DND-41 (cell line): ENCODE results near the gene AKAP1.

Source experiments
- ATAC-seq: fragments of 200-7000 bp; cut with Tn5 transposase; 3 replicates; pipeline ENCODE4 v1.9.1; 2021; ENCODE audit warnings: low read depth; ENCODE audit not compliant: insufficient read depth
- DNase-seq: peaks from one replicate; pipeline ENCODE4 v3.0.0-alpha.2; 2020
- H2AFZ ChIP-seq: 2 replicates; pipeline ENCODE4 v1.6.0; 2012; ENCODE audit warnings: low read depth, low read length
- H3K27ac ChIP-seq: 2 replicates; pipeline ENCODE4 v1.5.1; 2012; ENCODE audit warnings: low read length, inconsistent platforms
- H3K27me3 ChIP-seq: fragments of 200-600 bp; sonication (generic); 2 replicates; pipeline ENCODE4 v1.6.0; 2012; ENCODE audit warnings: low read length, mild to moderate bottlenecking, inconsistent platforms; ENCODE audit not compliant: insufficient read depth, poor library complexity
- H3K36me3 ChIP-seq: 2 replicates; pipeline ENCODE4 v1.5.1; 2012; ENCODE audit warnings: low read length, inconsistent platforms; ENCODE audit not compliant: insufficient read depth
- H3K4me1 ChIP-seq: 2 replicates; pipeline ENCODE4 v1.5.1; 2012; ENCODE audit warnings: mild to moderate bottlenecking, low read length; ENCODE audit not compliant: insufficient read depth
- H3K4me2 ChIP-seq: 2 replicates; pipeline ENCODE4 v1.6.0; 2012; ENCODE audit warnings: mild to moderate bottlenecking, moderate library complexity, low read length, inconsistent platforms; ENCODE audit not compliant: insufficient read depth
- H3K4me3 ChIP-seq, 2 experiments: fragments of 200-600 bp in 1 of 2; shearing (Covaris generic) in 1 of 2; 2 replicates each; pipeline ENCODE4 v1.5.1; 2012 to 2016; ENCODE audit warnings: inconsistent platforms in 2 of 2, low read length in 2 of 2, mild to moderate bottlenecking in 2 of 2, low read depth in 1 of 2, moderate library complexity in 1 of 2
- H3K79me2 ChIP-seq: 2 replicates; pipeline ENCODE4 v1.6.0; 2012; ENCODE audit warnings: low read length, inconsistent platforms; ENCODE audit not compliant: insufficient read depth
- H3K9ac ChIP-seq: 2 replicates; pipeline ENCODE4 v1.6.0; 2012; ENCODE audit warnings: low read depth, mild to moderate bottlenecking, inconsistent platforms, low read length, moderate library complexity
- H3K9me3 ChIP-seq: 2 replicates; pipeline ENCODE4 v1.5.1; 2012; ENCODE audit warnings: low read length, moderate library complexity, mild to moderate bottlenecking, inconsistent platforms; ENCODE audit not compliant: insufficient read depth, severe bottlenecking
- H4K20me1 ChIP-seq: 2 replicates; pipeline ENCODE4 v1.6.0; 2012; ENCODE audit warnings: low read length; ENCODE audit not compliant: insufficient read depth
- CTCF ChIP-seq: IDR thresholded peaks from 2 replicates; pipeline ENCODE4 v1.5.1; 2012; ENCODE audit warnings: borderline replicate concordance, low read length, moderate library complexity, mild to moderate bottlenecking; ENCODE audit not compliant: poor library complexity, severe bottlenecking; ENCODE audit errors: extremely low read depth
- EZH2 ChIP-seq: IDR thresholded peaks from 3 replicates; pipeline ENCODE4 v1.6.1; 2012; ENCODE audit warnings: borderline replicate concordance, low read depth, mild to moderate bottlenecking, moderate library complexity, low read length, inconsistent platforms; ENCODE audit not compliant: severe bottlenecking

AKAP1 gene

GRCh38 chr17:57044976-57045867, 39.8 kb upstream of the AKAP1 start:
- H3K9ac ChIP-seq = no peak overlapping the region
- H3K4me1 ChIP-seq = no peaks in the 10 kb centered on the region
- H3K4me3 ChIP-seq = no peak overlapping the region
- H2AFZ ChIP-seq = no peak overlapping the region
- no peak for TF ChIP-seq EZH2
- H3K4me2 ChIP-seq = no peak overlapping the region
- H3K27me3 ChIP-seq = peaks cover 5% of the 10 kb centered on the region
- no peaks in the 10 kb centered on the region for H3K9me3 ChIP-seq
- H3K27ac ChIP-seq = no peak overlapping the region
- H3K36me3 ChIP-seq = no peaks in the 10 kb centered on the region
- no peaks in the 10 kb centered on the region for H3K79me2 ChIP-seq
- no peaks in the 10 kb centered on the region for H4K20me1 ChIP-seq
- no peak for ATAC-seq
- DNase-seq = no peak

GRCh38 chr17:57045868-57046704, 39.0 kb upstream of the AKAP1 start:
- H3K9ac ChIP-seq = no peak overlapping the region
- H4K20me1 ChIP-seq = no peaks in the 10 kb centered on the region
- DNase-seq (no peak), ATAC-seq (no peak)
- TF ChIP-seq CTCF (no peak), EZH2 (no peak)
- H3K27me3 ChIP-seq = peaks cover 3% of the 10 kb centered on the region
- no peak overlapping the region for H2AFZ ChIP-seq
- H3K27ac ChIP-seq = no peak overlapping the region
- H3K79me2 ChIP-seq = no peaks in the 10 kb centered on the region
- H3K4me3 ChIP-seq = no peak overlapping the region
- no peak overlapping the region for H3K4me2 ChIP-seq
- H3K36me3 ChIP-seq = no peaks in the 10 kb centered on the region
- no peaks in the 10 kb centered on the region for H3K9me3 ChIP-seq
- H3K4me1 ChIP-seq = no peaks in the 10 kb centered on the region

- Histone ChIP-seq H3K4me1 (no peaks in the 10 kb centered on the region), H2AFZ (no peak overlapping the region), H3K9me3 (no peaks in the 10 kb centered on the region), H3K4me3 (no peak overlapping the region), H3K27ac (no peak overlapping the region), H3K9ac (no peak overlapping the region), H3K79me2 (no peaks in the 10 kb centered on the region), H3K27me3 (peaks cover 3% of the 10 kb centered on the region), H3K4me2 (no peak overlapping the region), H4K20me1 (no peaks in the 10 kb centered on the region), H3K36me3 (no peaks in the 10 kb centered on the region)
- no peak for DNase-seq
- no peak for ATAC-seq
- TF ChIP-seq EZH2 (no peak), CTCF (no peak)
These were observed 38.3 kb upstream of the AKAP1 start for GRCh38 chr17:57046749-57047148.

- H3K36me3 ChIP-seq = no peaks in the 10 kb centered on the region
- no peak overlapping the region for H3K27ac ChIP-seq
- H3K4me1 ChIP-seq = no peaks in the 10 kb centered on the region
- H3K79me2 ChIP-seq = no peaks in the 10 kb centered on the region
- no peak for TF ChIP-seq EZH2
- no peak for TF ChIP-seq CTCF
- no peak overlapping the region for H2AFZ ChIP-seq
- H3K4me2 ChIP-seq = no peak overlapping the region
- H4K20me1 ChIP-seq = no peaks in the 10 kb centered on the region
- H3K4me3 ChIP-seq = no peak overlapping the region
- H3K27me3 ChIP-seq = peaks cover 3% of the 10 kb centered on the region
- DNase-seq (no peak), ATAC-seq (no peak)
- no peaks in the 10 kb centered on the region for H3K9me3 ChIP-seq
- H3K9ac ChIP-seq = no peak overlapping the region
These were observed 37.0 kb upstream of the AKAP1 start for GRCh38 chr17:57048096-57048495.
